Measurements from ENCODE around the gene PDGFD.

Gene PDGFD

GRCh38 chr11:103897160-103897936, 266.6 kb downstream of the PDGFD start:
- no peaks in the 10 kb centered on the region for H3K36me3 Mint-ChIP-seq (ENCODE audit: low read depth)
- no peak overlapping the region for H3K27ac Mint-ChIP-seq
- no peak overlapping the region for H3K4me3 Mint-ChIP-seq
- no peaks in the 10 kb centered on the region for H3K9me3 Mint-ChIP-seq
- intact Hi-C loops (cut with micrococcal nuclease) = no loop called here
- H3K27me3 Mint-ChIP-seq = peaks cover 2% of the 10 kb centered on the region
- H3K4me1 Mint-ChIP-seq (ENCODE audit: low read depth) = peaks cover 33% of the 10 kb centered on the region

- H3K4me1 Mint-ChIP-seq (ENCODE audit: low read depth) = peaks cover 28% of the 10 kb centered on the region
- H3K9me3 Mint-ChIP-seq = peaks cover 9% of the 10 kb centered on the region
- H3K4me3 Mint-ChIP-seq = no peak overlapping the region
- no peak overlapping the region for H3K27ac Mint-ChIP-seq
- no peaks in the 10 kb centered on the region for H3K36me3 Mint-ChIP-seq (ENCODE audit: low read depth)
- H3K27me3 Mint-ChIP-seq = peaks cover 2% of the 10 kb centered on the region
- intact Hi-C loops (cut with micrococcal nuclease) = no loop called here
Measured at GRCh38 chr11:103895106-103895505, 268.8 kb downstream of the PDGFD start.

- intact Hi-C loops (cut with micrococcal nuclease) = no loop called here
- Mint-ChIP-seq H3K27ac (no peak overlapping the region), H3K36me3 (ENCODE audit: low read depth) (no peaks in the 10 kb centered on the region), H3K4me3 (no peak overlapping the region), H3K4me1 (ENCODE audit: low read depth) (peaks cover 28% of the 10 kb centered on the region), H3K9me3 (peaks cover 13% of the 10 kb centered on the region), H3K27me3 (peaks cover 2% of the 10 kb centered on the region)
Measured at GRCh38 chr11:103894673-103895072, 269.3 kb downstream of the PDGFD start.

- Mint-ChIP-seq H3K4me3 (no peak overlapping the region), H3K9me3 (peaks cover 15% of the 10 kb centered on the region), H3K27ac (no peak overlapping the region), H3K4me1 (ENCODE audit: low read depth) (peaks cover 26% of the 10 kb centered on the region), H3K36me3 (ENCODE audit: low read depth) (no peaks in the 10 kb centered on the region), H3K27me3 (peaks cover 2% of the 10 kb centered on the region)
- intact Hi-C loops (cut with micrococcal nuclease) = no loop called here
Measured at GRCh38 chr11:103894034-103894433, 269.9 kb downstream of the PDGFD start.

GRCh38 chr11:103893371-103893770, 270.6 kb downstream of the PDGFD start:
- Mint-ChIP-seq H3K27me3 (peaks cover 2% of the 10 kb centered on the region), H3K36me3 (ENCODE audit: low read depth) (no peaks in the 10 kb centered on the region), H3K27ac (no peak overlapping the region), H3K4me3 (no peak overlapping the region), H3K9me3 (peaks cover 15% of the 10 kb centered on the region), H3K4me1 (ENCODE audit: low read depth) (peaks cover 19% of the 10 kb centered on the region)
- intact Hi-C loops (cut with micrococcal nuclease) = no loop called here

GRCh38 chr11:103892603-103893002, 271.3 kb downstream of the PDGFD start:
- H3K4me1 Mint-ChIP-seq (ENCODE audit: low read depth) = peaks cover 13% of the 10 kb centered on the region
- H3K27me3 Mint-ChIP-seq = peaks cover 2% of the 10 kb centered on the region
- H3K4me3 Mint-ChIP-seq = no peak overlapping the region
- no peaks in the 10 kb centered on the region for H3K36me3 Mint-ChIP-seq (ENCODE audit: low read depth)
- H3K27ac Mint-ChIP-seq = no peak overlapping the region
- H3K9me3 Mint-ChIP-seq = peaks cover 15% of the 10 kb centered on the region
- intact Hi-C loops (cut with micrococcal nuclease) = no loop called here

GRCh38 chr11:103890654-103891053, 273.3 kb downstream of the PDGFD start:
- H3K27ac Mint-ChIP-seq = no peak overlapping the region
- H3K4me3 Mint-ChIP-seq = no peak overlapping the region
- intact Hi-C loops (cut with micrococcal nuclease) = no loop called here
- peaks cover 2% of the 10 kb centered on the region for H3K27me3 Mint-ChIP-seq
- H3K4me1 Mint-ChIP-seq (ENCODE audit: low read depth) = peaks cover 11% of the 10 kb centered on the region
- H3K9me3 Mint-ChIP-seq = peaks cover 15% of the 10 kb centered on the region
- H3K36me3 Mint-ChIP-seq (ENCODE audit: low read depth) = no peaks in the 10 kb centered on the region

- H3K4me3 Mint-ChIP-seq = no peak overlapping the region
- no peaks in the 10 kb centered on the region for H3K36me3 Mint-ChIP-seq (ENCODE audit: low read depth)
- intact Hi-C loops (cut with micrococcal nuclease) = no loop called here
Measured at GRCh38 chr11:103889679-103890078, 274.3 kb downstream of the PDGFD start.

GRCh38 chr11:103888541-103888951, 275.4 kb downstream of the PDGFD start:
- Mint-ChIP-seq H3K36me3 (ENCODE audit: low read depth) (no peaks in the 10 kb centered on the region), H3K4me3 (no peak overlapping the region), H3K9me3 (peaks cover 15% of the 10 kb centered on the region), H3K27ac (no peak overlapping the region), H3K27me3 (peaks cover 2% of the 10 kb centered on the region), H3K4me1 (ENCODE audit: low read depth) (peaks cover 11% of the 10 kb centered on the region)
- intact Hi-C loops (cut with micrococcal nuclease) = no loop called here

More at GRCh38 chr11:103889679-103890078, 274.3 kb downstream of the PDGFD start:
- H3K27ac Mint-ChIP-seq = no peak overlapping the region
- peaks cover 15% of the 10 kb centered on the region for H3K9me3 Mint-ChIP-seq
- peaks cover 11% of the 10 kb centered on the region for H3K4me1 Mint-ChIP-seq (ENCODE audit: low read depth)
- H3K27me3 Mint-ChIP-seq = peaks cover 2% of the 10 kb centered on the region

GRCh38 chr11:103887001-103887658, 276.8 kb downstream of the PDGFD start:
- peaks cover 15% of the 10 kb centered on the region for H3K9me3 Mint-ChIP-seq
- H3K27ac Mint-ChIP-seq = no peak overlapping the region
- H3K36me3 Mint-ChIP-seq (ENCODE audit: low read depth) = no peaks in the 10 kb centered on the region
- intact Hi-C loops (cut with micrococcal nuclease) = no loop called here
- H3K27me3 Mint-ChIP-seq = no peaks in the 10 kb centered on the region
- no peak overlapping the region for H3K4me3 Mint-ChIP-seq
- peaks cover 6% of the 10 kb centered on the region for H3K4me1 Mint-ChIP-seq (ENCODE audit: low read depth)

GRCh38 chr11:103883856-103884255, 280.1 kb downstream of the PDGFD start:
- Mint-ChIP-seq H3K36me3 (ENCODE audit: low read depth) (no peaks in the 10 kb centered on the region), H3K4me1 (ENCODE audit: low read depth) (peaks cover 16% of the 10 kb centered on the region)
- intact Hi-C loops (cut with micrococcal nuclease) = no loop called here

GRCh38 chr11:103883291-103883690, 280.7 kb downstream of the PDGFD start:
- H3K27me3 Mint-ChIP-seq = no peaks in the 10 kb centered on the region
- H3K9me3 Mint-ChIP-seq = no peaks in the 10 kb centered on the region
- intact Hi-C loops (cut with micrococcal nuclease) = no loop called here
- H3K4me3 Mint-ChIP-seq = no peak overlapping the region
- no peaks in the 10 kb centered on the region for H3K36me3 Mint-ChIP-seq (ENCODE audit: low read depth)
- H3K27ac Mint-ChIP-seq = no peak overlapping the region
- peaks cover 19% of the 10 kb centered on the region for H3K4me1 Mint-ChIP-seq (ENCODE audit: low read depth)

More at GRCh38 chr11:103883856-103884255, 280.1 kb downstream of the PDGFD start:
- no peak overlapping the region for H3K4me3 Mint-ChIP-seq
- H3K9me3 Mint-ChIP-seq = no peaks in the 10 kb centered on the region
- no peak overlapping the region for H3K27ac Mint-ChIP-seq
- no peaks in the 10 kb centered on the region for H3K27me3 Mint-ChIP-seq

GRCh38 chr11:103881584-103881983, 282.4 kb downstream of the PDGFD start:
- Mint-ChIP-seq H3K4me1 (ENCODE audit: low read depth) (peaks cover 29% of the 10 kb centered on the region), H3K36me3 (ENCODE audit: low read depth) (no peaks in the 10 kb centered on the region), H3K27me3 (no peaks in the 10 kb centered on the region), H3K4me3 (no peak overlapping the region), H3K27ac (no peak overlapping the region), H3K9me3 (no peaks in the 10 kb centered on the region)
- intact Hi-C loops (cut with micrococcal nuclease) = no loop called here

GRCh38 chr11:103880968-103881367, 283.0 kb downstream of the PDGFD start:
- peaks cover 26% of the 10 kb centered on the region for H3K4me1 Mint-ChIP-seq (ENCODE audit: low read depth)
- intact Hi-C loops (cut with micrococcal nuclease) = no loop called here
- H3K27me3 Mint-ChIP-seq = no peaks in the 10 kb centered on the region
- no peaks in the 10 kb centered on the region for H3K36me3 Mint-ChIP-seq (ENCODE audit: low read depth)
- H3K9me3 Mint-ChIP-seq = no peaks in the 10 kb centered on the region
- H3K27ac Mint-ChIP-seq = no peak overlapping the region
- H3K4me3 Mint-ChIP-seq = no peak overlapping the region

Measured in dendritic cell treated with granulocyte-macrophage colony-stimulating factor and Interleukin-4, amounts not matched to agents 40 ng/mL and 50 ng/mL, for 4 days (primary cell).